ENCODE data around the gene PDP2. TPM values are rescaled to one million over a fixed set of nuclear protein-coding genes. Genes with fewer than 3 reads are reported as not detected.

PDP2 gene
- total and polyA plus RNA-seq, 12 donors = 1.2 to 5.7 (median 3.5) TPM

- Histone ChIP-seq H3K9me3 (no peaks in the 10 kb centered on the region), H3K36me3 (peaks cover 3 to 81% (median 37%) of the 10 kb centered on the region in 9 donors), H3K27ac (no peak overlapping the region), H3K4me1 (peaks cover 11 to 38% (median 25%) of the 10 kb centered on the region in 9 donors), H3K4me3 (no peak overlapping the region), H3K27me3 (no peaks in the 10 kb centered on the region)
- 96 to 97% methylated on average over 16 of the region's 16 CpGs for WGBS, 2 donors
- no peak for TF ChIP-seq CTCF (IDR thresholded peaks at IDR 0.05)
- DNase-seq (no peak), ATAC-seq (no peak)
- intact Hi-C loops (cut with DNase I) = no loop called here
These were observed 59.9 kb downstream of the PDP2 start for GRCh38 chr16:66940236-66940635.

Other genes starting within 250 kb of the PDP2 start
- gene CMTM4, start 183.8 kb upstream of the PDP2 start, total RNA-seq = 10 to 100 TPM in 8 of 10 donors, 1 to 10 TPM in 2; 7.3 to 14.6 (median 12.1) TPM
- gene CMTM4, start 183.8 kb upstream of the PDP2 start, polyA plus RNA-seq = 1 to 10 TPM; 4.5 to 4.6 TPM
- 100 to 1,000 TPM in 2 of 10 donors, 10 to 100 TPM in 8; 70.4 to 109 (median 89.0) TPM for gene DYNC1LI2, start 128.9 kb upstream of the PDP2 start, total RNA-seq
- gene DYNC1LI2, start 128.9 kb upstream of the PDP2 start, polyA plus RNA-seq = 10 to 100 TPM; 27.2 to 53.9 TPM
- gene TERB1, start 78.9 kb upstream of the PDP2 start, total RNA-seq = under 1 TPM in 1 of 10 donors, not detected in 9; 0.12 TPM
- gene TERB1, start 78.9 kb upstream of the PDP2 start, polyA plus RNA-seq = not detected
- 10 to 100 TPM; 29.6 to 35.9 (median 31.3) TPM for gene NAE1, start 49.5 kb upstream of the PDP2 start, total RNA-seq
- gene NAE1, start 49.5 kb upstream of the PDP2 start, polyA plus RNA-seq = 10 to 100 TPM; 23.7 to 27.8 TPM
- not detected for gene CA7, start 36.1 kb upstream of the PDP2 start, total RNA-seq
- not detected for gene CA7, start 36.1 kb upstream of the PDP2 start, polyA plus RNA-seq
- gene CDH16, start 38.4 kb downstream of the PDP2 start, total RNA-seq = under 1 TPM in 3 of 10 donors, not detected in 7; 0.25 to 0.47 (median 0.47) TPM
- gene CDH16, start 38.4 kb downstream of the PDP2 start, polyA plus RNA-seq = under 1 TPM; 0.15 to 0.59 TPM
- 1,000 to 10,000 TPM in 1 of 10 donors, 100 to 1,000 TPM in 5, 10 to 100 TPM in 4; 48.4 to 1,227 (median 105) TPM for gene RRAD, start 45.0 kb downstream of the PDP2 start, total RNA-seq
- gene RRAD, start 45.0 kb downstream of the PDP2 start, polyA plus RNA-seq = 100 to 1,000 TPM; 176 to 435 TPM
- gene CIAO2B, start 53.9 kb downstream of the PDP2 start, total RNA-seq = 100 to 1,000 TPM; 103 to 196 (median 111) TPM
- gene CIAO2B, start 53.9 kb downstream of the PDP2 start, polyA plus RNA-seq = 100 to 1,000 TPM; 189 to 743 TPM
- 100 to 1,000 TPM in 3 of 10 donors, 10 to 100 TPM in 7; 56.1 to 194 (median 81.5) TPM for gene CES2, start 55.0 kb downstream of the PDP2 start, total RNA-seq
- gene CES2, start 55.0 kb downstream of the PDP2 start, polyA plus RNA-seq = 100 to 1,000 TPM in 1 of 2 donors, 10 to 100 TPM in 1; 25.1 to 145 TPM
- 1 to 10 TPM in 6 of 10 donors, under 1 TPM in 4; 0.45 to 2.4 (median 1.1) TPM for gene CES3, start 80.8 kb downstream of the PDP2 start, total RNA-seq
- gene CES3, start 80.8 kb downstream of the PDP2 start, polyA plus RNA-seq = 1 to 10 TPM in 1 of 2 donors, under 1 TPM in 1; 0.07 to 2.8 TPM
- 10 to 100 TPM in 1 of 10 donors, 1 to 10 TPM in 9; 3.8 to 10.4 (median 6.0) TPM for gene CES4A, start 108.1 kb downstream of the PDP2 start, total RNA-seq
- gene CES4A, start 108.1 kb downstream of the PDP2 start, polyA plus RNA-seq = 10 to 100 TPM; 12.3 to 20.6 TPM
- 10 to 100 TPM; 22.2 to 36.4 (median 29.8) TPM for gene CBFB, start 148.6 kb downstream of the PDP2 start, total RNA-seq
- 10 to 100 TPM; 17.6 to 22.9 TPM for gene CBFB, start 148.6 kb downstream of the PDP2 start, polyA plus RNA-seq
- 10 to 100 TPM in 8 of 10 donors, 1 to 10 TPM in 2; 8.9 to 12.7 (median 11.7) TPM for gene PHAF1, start 229.4 kb downstream of the PDP2 start, total RNA-seq
- 1 to 10 TPM; 7.1 to 7.2 TPM for gene PHAF1, start 229.4 kb downstream of the PDP2 start, polyA plus RNA-seq

Measured in heart right ventricle (tissue), 16 donors.